Measurements from ENCODE around the gene NUDT16L1.

- TF ChIP-seq CTCF (IDR thresholded peaks at IDR 0.05) (no peak), POLR2A (IDR thresholded peaks at IDR 0.05) (no peak)
Measured at GRCh38 chr16:4674926-4675530, 18.3 kb upstream of the NUDT16L1 start.
